Activated T-helper 9 cell treated with anti-CD3 and anti-CD28 coated beads, Interleukin-2, amount 50 U/mL, for 16 hours (primary cell): ENCODE measurements around the gene TCTN2.

Source experiments
- DNase-seq: peaks from one replicate; pipeline ENCODE4 v3.0.0-alpha.2; 2020; ENCODE audit warnings: low read depth

Gene TCTN2

GRCh38 chr12:123670882-123671728 lies at the start of gene TCTN2:
Gene TCTN2 (plus strand): TSS chr12:123671113. CDS start chr12:123671241, 128 bp downstream.
- DNase-seq, result peak; percentile 91

- no peak for DNase-seq
Observed at GRCh38 chr12:123621619-123622530, 49.0 kb upstream of the TCTN2 start.

- peak; percentile 97 for DNase-seq
Observed at GRCh38 chr12:123633379-123634141, 37.4 kb upstream of the TCTN2 start, which contains the start of the genes EIF2B1 and GTF2H3. Gene EIF2B1 (minus strand): TSS chr12:123633686. CDS start chr12:123633557, 129 bp downstream. Gene GTF2H3 (plus strand): TSS chr12:123633829. CDS start chr12:123633860, 31 bp downstream.

GRCh38 chr12:123634142-123634561 lies 36.8 kb upstream of the TCTN2 start:
- DNase-seq, result no peak

GRCh38 chr12:123643911-123644310 lies 27.0 kb upstream of the TCTN2 start:
- DNase-seq, result no peak

- no peak for DNase-seq
Observed at GRCh38 chr12:123645380-123645779, 25.5 kb upstream of the TCTN2 start.

- no peak for DNase-seq
Observed at GRCh38 chr12:123645878-123646277, 25.0 kb upstream of the TCTN2 start.

- no peak for DNase-seq
Observed at GRCh38 chr12:123648401-123648800, 22.5 kb upstream of the TCTN2 start.

GRCh38 chr12:123654129-123654701 lies 16.7 kb upstream of the TCTN2 start:
- DNase-seq, result no peak

- DNase-seq, result no peak
Observed at GRCh38 chr12:123655420-123655819, 15.5 kb upstream of the TCTN2 start.

- no peak for DNase-seq
Observed at GRCh38 chr12:123656392-123656791, 14.5 kb upstream of the TCTN2 start.

- no peak for DNase-seq
Observed at GRCh38 chr12:123657211-123657610, 13.7 kb upstream of the TCTN2 start.

GRCh38 chr12:123659996-123660727 lies 10.8 kb upstream of the TCTN2 start:
- DNase-seq, result no peak

- no peak for DNase-seq
Observed at GRCh38 chr12:123667771-123668170, 3.1 kb upstream of the TCTN2 start.

- DNase-seq, result no peak
Observed at GRCh38 chr12:123671876-123672275, 963 bp downstream of the TCTN2 start.

GRCh38 chr12:123675436-123675835 lies 4.5 kb downstream of the TCTN2 start:
- no peak for DNase-seq

GRCh38 chr12:123676616-123677320 lies 5.9 kb downstream of the TCTN2 start:
- no peak for DNase-seq

- no peak for DNase-seq
Observed at GRCh38 chr12:123678981-123679380, 8.1 kb downstream of the TCTN2 start.

GRCh38 chr12:123681605-123682004 lies 10.7 kb downstream of the TCTN2 start:
- no peak for DNase-seq

GRCh38 chr12:123683964-123684363 lies 13.1 kb downstream of the TCTN2 start:
- no peak for DNase-seq
